ENCODE data around the gene C1orf56. TPM values are rescaled to one million over a fixed set of nuclear protein-coding genes. Genes with fewer than 3 reads are reported as not detected.

Gene C1orf56
- polyA plus RNA-seq, 2 of the 4 experiments (the other 2 are of a cell fraction): 2.9 to 6.6 TPM

DNA sequence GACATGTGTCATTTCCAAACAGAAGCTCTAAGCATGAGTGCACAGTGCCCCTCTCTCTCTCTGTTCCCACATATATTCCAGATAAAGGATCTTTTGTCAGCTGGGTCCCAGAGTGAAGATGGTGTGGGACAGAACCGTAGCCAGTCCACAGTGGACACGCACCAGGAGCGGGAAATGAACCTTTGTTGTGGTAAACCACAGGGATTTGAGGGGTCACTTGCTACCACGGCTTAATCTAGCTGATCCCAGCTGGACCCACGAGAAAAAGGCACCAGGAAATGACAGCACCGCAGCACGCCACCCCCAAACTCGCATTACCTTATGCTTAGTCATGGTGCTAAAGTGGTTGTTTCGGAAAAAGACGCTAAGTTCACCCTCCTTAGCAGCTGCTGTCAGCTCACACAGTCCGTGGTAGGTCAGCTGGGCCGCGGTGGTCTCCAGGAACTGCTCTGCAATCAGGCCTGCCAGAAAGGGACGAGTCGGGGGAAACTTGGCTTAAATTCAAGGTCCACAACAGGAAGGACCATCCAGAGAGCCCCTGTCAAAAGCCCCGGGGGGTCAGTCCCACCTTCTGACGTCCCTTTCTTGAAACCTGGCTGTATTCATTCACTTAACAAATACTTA lies 48.4 kb upstream of the C1orf56 start (continued):
- TF ChIP-seq, protein P1, sequence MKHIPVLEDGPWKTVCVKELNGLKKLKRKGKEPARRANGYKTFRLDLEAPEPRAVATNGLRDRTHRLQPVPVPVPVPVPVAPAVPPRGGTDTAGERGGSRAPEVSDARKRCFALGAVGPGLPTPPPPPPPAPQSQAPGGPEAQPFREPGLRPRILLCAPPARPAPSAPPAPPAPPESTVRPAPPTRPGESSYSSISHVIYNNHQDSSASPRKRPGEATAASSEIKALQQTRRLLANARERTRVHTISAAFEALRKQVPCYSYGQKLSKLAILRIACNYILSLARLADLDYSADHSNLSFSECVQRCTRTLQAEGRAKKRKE (CRISPR knock-in tag; IDR thresholded peaks at IDR 0.05; ENCODE audit: low read depth): no peak
- no peak for TF ChIP-seq BHLHE40 (IDR thresholded peaks at IDR 0.05; ENCODE audit: low read depth, low read length)

DNA sequence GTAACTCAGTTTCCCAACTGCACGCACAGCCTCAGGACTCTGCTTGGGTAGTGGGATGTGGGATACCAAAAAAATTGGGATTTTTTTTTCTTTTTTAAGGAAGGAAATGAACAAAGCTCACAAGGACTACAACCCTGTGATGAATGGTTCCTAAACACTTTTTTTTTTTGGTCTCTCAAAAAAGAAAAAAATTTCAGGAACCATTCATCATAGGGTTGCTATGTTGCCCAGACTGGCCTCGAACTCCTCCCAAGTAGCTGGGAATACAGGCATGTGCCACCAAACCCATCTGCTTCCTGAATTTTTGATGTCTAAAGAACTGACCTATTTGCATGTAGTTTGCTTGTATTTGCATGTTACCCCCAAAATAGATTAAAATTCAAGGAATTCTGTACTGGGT lies 47.6 kb upstream of the C1orf56 start:
- no peak for FAIRE-seq
- ATAC-seq: no peak
- Histone ChIP-seq H3K9me3 (no peaks in the 10 kb centered on the region), H3K27ac (no peak overlapping the region), H3K4me3 (no peak overlapping the region), H3K4me2 (no peak overlapping the region), H3K4me1 (0 out of 3 replicates have a peak, but pooled peaks cover 4% of the 10 kb centered on the region)
- POLR2A ChIA-PET: no interaction called here
- WGBS (ENCODE audit: missing lambda C conversion rate): 84% methylated on average over 2 of the region's 2 CpGs
- TF ChIP-seq SMC3 (IDR thresholded peaks at IDR 0.05) (no peak), JUNB (IDR thresholded peaks at IDR 0.05) (no peak), ZFP36 (IDR thresholded peaks at IDR 0.05; ENCODE audit: borderline replicate concordance, partially characterized antibody) (no peak), RNF2 (IDR thresholded peaks at IDR 0.05; ENCODE audit: borderline replicate concordance, low read depth) (no peak), MAZ (IDR thresholded peaks at IDR 0.05; ENCODE audit: borderline replicate concordance, low read depth, low read length) (no peak), CEBPB (IDR thresholded peaks at IDR 0.05) (no peak), MYC (IDR thresholded peaks at IDR 0.05; ENCODE audit: borderline replicate concordance, low read length) (no peak), RARB (CRISPR knock-in tag; IDR thresholded peaks at IDR 0.05) (no peak), HDAC2 (IDR thresholded peaks at IDR 0.05) (no peak), GATA3 (IDR thresholded peaks at IDR 0.05; ENCODE audit: borderline replicate concordance) (no peak), ZC3H11A (IDR thresholded peaks at IDR 0.05) (no peak), KDM5A (IDR thresholded peaks at IDR 0.05) (no peak), CHD4 (IDR thresholded peaks at IDR 0.05; ENCODE audit: borderline replicate concordance) (no peak)
- TF ChIP-seq, protein P2, sequence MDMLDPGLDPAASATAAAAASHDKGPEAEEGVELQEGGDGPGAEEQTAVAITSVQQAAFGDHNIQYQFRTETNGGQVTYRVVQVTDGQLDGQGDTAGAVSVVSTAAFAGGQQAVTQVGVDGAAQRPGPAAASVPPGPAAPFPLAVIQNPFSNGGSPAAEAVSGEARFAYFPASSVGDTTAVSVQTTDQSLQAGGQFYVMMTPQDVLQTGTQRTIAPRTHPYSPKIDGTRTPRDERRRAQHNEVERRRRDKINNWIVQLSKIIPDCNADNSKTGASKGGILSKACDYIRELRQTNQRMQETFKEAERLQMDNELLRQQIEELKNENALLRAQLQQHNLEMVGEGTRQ (IDR thresholded peaks at IDR 0.05): no peak
- TF ChIP-seq, protein P3, sequence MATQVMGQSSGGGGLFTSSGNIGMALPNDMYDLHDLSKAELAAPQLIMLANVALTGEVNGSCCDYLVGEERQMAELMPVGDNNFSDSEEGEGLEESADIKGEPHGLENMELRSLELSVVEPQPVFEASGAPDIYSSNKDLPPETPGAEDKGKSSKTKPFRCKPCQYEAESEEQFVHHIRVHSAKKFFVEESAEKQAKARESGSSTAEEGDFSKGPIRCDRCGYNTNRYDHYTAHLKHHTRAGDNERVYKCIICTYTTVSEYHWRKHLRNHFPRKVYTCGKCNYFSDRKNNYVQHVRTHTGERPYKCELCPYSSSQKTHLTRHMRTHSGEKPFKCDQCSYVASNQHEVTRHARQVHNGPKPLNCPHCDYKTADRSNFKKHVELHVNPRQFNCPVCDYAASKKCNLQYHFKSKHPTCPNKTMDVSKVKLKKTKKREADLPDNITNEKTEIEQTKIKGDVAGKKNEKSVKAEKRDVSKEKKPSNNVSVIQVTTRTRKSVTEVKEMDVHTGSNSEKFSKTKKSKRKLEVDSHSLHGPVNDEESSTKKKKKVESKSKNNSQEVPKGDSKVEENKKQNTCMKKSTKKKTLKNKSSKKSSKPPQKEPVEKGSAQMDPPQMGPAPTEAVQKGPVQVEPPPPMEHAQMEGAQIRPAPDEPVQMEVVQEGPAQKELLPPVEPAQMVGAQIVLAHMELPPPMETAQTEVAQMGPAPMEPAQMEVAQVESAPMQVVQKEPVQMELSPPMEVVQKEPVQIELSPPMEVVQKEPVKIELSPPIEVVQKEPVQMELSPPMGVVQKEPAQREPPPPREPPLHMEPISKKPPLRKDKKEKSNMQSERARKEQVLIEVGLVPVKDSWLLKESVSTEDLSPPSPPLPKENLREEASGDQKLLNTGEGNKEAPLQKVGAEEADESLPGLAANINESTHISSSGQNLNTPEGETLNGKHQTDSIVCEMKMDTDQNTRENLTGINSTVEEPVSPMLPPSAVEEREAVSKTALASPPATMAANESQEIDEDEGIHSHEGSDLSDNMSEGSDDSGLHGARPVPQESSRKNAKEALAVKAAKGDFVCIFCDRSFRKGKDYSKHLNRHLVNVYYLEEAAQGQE (IDR thresholded peaks at IDR 0.05): no peak
- TF ChIP-seq, protein P4, sequence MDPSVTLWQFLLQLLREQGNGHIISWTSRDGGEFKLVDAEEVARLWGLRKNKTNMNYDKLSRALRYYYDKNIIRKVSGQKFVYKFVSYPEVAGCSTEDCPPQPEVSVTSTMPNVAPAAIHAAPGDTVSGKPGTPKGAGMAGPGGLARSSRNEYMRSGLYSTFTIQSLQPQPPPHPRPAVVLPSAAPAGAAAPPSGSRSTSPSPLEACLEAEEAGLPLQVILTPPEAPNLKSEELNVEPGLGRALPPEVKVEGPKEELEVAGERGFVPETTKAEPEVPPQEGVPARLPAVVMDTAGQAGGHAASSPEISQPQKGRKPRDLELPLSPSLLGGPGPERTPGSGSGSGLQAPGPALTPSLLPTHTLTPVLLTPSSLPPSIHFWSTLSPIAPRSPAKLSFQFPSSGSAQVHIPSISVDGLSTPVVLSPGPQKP (IDR thresholded peaks at IDR 0.05; ENCODE audit: low read depth, low read length): no peak
- no peak for DNase-seq (ENCODE audit: low read depth in 1 of 2, low spot score in 1 of 2)
- CTCF ChIA-PET: interaction anchor here (0.6 to 24.0 kb wide), 6 partner anchors 14 to 323 kb away, joined by 3 to 586 read pairs (median 4); partner anchors contain the start of genes ANXA9 and CERS2

DNA sequence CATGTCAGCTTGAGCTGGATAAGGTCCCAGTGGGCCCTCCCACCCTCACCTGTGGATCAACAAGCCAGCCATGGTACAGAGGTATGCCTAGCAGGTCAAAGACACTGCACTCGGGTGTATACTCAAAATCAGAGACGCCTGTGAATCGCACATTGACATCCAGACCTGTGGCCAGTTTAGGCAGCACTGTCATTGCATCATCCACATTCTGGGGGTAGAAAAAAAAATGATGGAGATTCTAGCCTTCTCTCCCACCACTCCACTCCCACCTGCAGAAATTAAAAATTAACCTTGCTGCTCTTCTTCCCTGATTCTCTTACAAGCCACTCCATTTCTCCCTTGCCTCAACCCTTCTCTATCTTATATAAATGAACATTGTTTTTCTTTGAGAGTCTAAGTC lies 47.1 kb upstream of the C1orf56 start:
- Histone ChIP-seq H3K9me3 (no peaks in the 10 kb centered on the region), H3K27ac (no peak overlapping the region), H3K4me2 (no peak overlapping the region), H3K4me3 (no peak overlapping the region), H3K4me1 (peaks cover 5% of the 10 kb centered on the region; the same call in 2 of the 3 replicates)
- TF ChIP-seq KDM5A (IDR thresholded peaks at IDR 0.05) (no peak), TFCP2L1 (CRISPR knock-in tag; IDR thresholded peaks at IDR 0.05) (no peak)
- no peak for FAIRE-seq
- ChIA-PET POLR2A (no interaction called here), CTCF (interaction anchor here (0.6 to 24.0 kb wide), 3 partner anchors 15 to 78 kb away, joined by 4 to 586 read pairs (median 4); partner anchors contain the start of genes ANXA9 and CERS2)
- 87% methylated on average over 3 of the region's 3 CpGs for WGBS (ENCODE audit: missing lambda C conversion rate)
- ATAC-seq: no peak
- no peak for DNase-seq (ENCODE audit: low read depth in 1 of 2, low spot score in 1 of 2)
